MM.1S (cell line): ENCODE data around the gene SHD.

Experiments used
- DNase-seq: peaks from one replicate; pipeline ENCODE4 v3.0.0-alpha.2; 2015
- H2AFZ ChIP-seq: fragments of 300-600 bp; sonication (generic); 2 replicates; pipeline ENCODE4 v1.6.0; 2016; ENCODE audit warnings: antibody characterized with exemption, low read length
- H3F3A ChIP-seq: fragments of 300-600 bp; sonication (generic); 2 replicates; pipeline ENCODE4 v1.6.1; 2016; ENCODE audit warnings: mild to moderate bottlenecking, antibody characterized with exemption, low read length, moderate library complexity, mixed read lengths; ENCODE audit not compliant: insufficient read depth
- H3K27ac ChIP-seq: fragments of 300-600 bp; sonication (generic); 2 replicates; pipeline ENCODE4 v1.5.1; 2016; ENCODE audit warnings: mild to moderate bottlenecking, low read length
- H3K27me3 ChIP-seq: fragments of 300-600 bp; sonication (generic); replicated peaks from 2 replicates; pipeline ENCODE4 v1.6.0; 2016; ENCODE audit warnings: low read length; ENCODE audit not compliant: insufficient read depth
- H3K36me3 ChIP-seq: fragments of 300-600 bp; sonication (generic); replicated peaks from 2 replicates; pipeline ENCODE4 v1.6.1; 2016; ENCODE audit warnings: mild to moderate bottlenecking, low read length, mixed read lengths; ENCODE audit not compliant: insufficient read depth
- H3K4me1 ChIP-seq: fragments of 300-600 bp; sonication (generic); 2 replicates; pipeline ENCODE4 v1.6.1; 2016; ENCODE audit warnings: low read length, mixed read lengths
- H3K4me2 ChIP-seq: fragments of 300-600 bp; sonication (generic); 2 replicates; pipeline ENCODE4 v1.6.0; 2016; ENCODE audit warnings: low read depth, low read length
- H3K4me3 ChIP-seq: fragments of 300-600 bp; sonication (generic); 2 replicates; pipeline ENCODE4 v1.5.1; 2016; ENCODE audit warnings: low read length, mixed read lengths
- H3K79me2 ChIP-seq: fragments of 300-600 bp; sonication (generic); 2 replicates; pipeline ENCODE4 v1.6.1; 2016; ENCODE audit warnings: mixed run types, low read length, mixed read lengths
- H3K9ac ChIP-seq: fragments of 300-600 bp; sonication (generic); 2 replicates; pipeline ENCODE4 v1.6.1; 2016; ENCODE audit warnings: low read length, mixed read lengths
- H3K9me2 ChIP-seq: fragments of 300-600 bp; sonication (generic); replicated peaks from 2 replicates; pipeline ENCODE4 v1.6.1; 2016; ENCODE audit warnings: mild to moderate bottlenecking, low read length, mixed read lengths; ENCODE audit not compliant: insufficient read depth
- H3K9me3 ChIP-seq: fragments of 300-600 bp; sonication (generic); replicated peaks from 2 replicates; pipeline ENCODE4 v1.6.1; 2016; ENCODE audit warnings: mild to moderate bottlenecking, low read length, mixed read lengths; ENCODE audit not compliant: insufficient read depth
- H4K20me1 ChIP-seq: fragments of 300-600 bp; sonication (generic); 2 replicates; pipeline ENCODE4 v1.6.1; 2016; ENCODE audit warnings: mild to moderate bottlenecking, low read length, moderate library complexity, mixed read lengths; ENCODE audit not compliant: insufficient read depth
- EZH2 ChIP-seq: fragments of 300-600 bp; sonication (generic); optimal IDR thresholded peaks from 2 replicates; pipeline ENCODE3; 2017; ENCODE audit warnings: low read depth, mild to moderate bottlenecking, antibody characterized with exemption, low read length, mixed read lengths
- EZH2phosphoT487 ChIP-seq: fragments of 300-600 bp; sonication (generic); IDR thresholded peaks from 2 replicates; pipeline ENCODE4 v1.6.1; 2018; ENCODE audit warnings: antibody characterized with exemption, low read length
- TF ChIP-seq, protein P1 (sequence below): fragments of 300-600 bp; sonication (generic); IDR thresholded peaks from 2 replicates; pipeline ENCODE4 v1.5.1; 2016; ENCODE audit warnings: antibody characterized with exemption, low read length, mixed read lengths

The SHD gene

DNA sequence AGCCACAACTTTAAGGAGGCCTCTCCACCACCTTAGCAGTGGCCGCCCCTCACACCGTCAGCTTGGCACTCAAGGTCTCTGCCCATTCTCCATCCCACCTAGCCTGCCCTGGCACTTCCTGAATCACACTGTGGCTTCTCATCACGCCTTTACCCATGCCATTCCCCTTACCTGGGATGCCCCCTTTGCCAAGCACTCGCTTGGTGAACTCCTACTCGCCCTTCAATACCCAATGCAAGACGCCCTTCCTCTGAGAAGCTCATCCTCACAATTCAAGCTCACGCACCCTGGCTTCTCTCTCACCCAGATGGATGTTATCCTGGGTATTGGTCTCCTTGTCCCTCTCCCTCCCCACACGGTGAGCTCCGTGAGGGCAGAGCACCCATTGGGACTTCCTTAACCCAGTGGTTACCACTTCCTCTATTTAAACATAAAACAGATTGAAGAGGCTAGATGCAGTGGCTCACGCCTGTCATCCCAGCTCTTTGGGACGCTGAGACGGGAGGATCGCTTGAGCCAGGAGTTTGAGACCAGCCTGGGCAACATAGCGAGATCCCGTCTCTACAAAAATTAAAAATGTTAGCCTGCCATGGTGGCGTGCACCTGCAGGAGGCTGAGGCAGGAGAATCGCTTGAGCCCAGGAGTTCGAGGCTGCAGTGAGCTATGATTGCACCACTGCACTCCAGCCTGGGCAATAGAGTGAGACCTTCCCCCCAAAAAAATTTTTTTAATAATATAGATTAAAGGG is 12.6 kb upstream of the SHD start:
- Histone ChIP-seq H3K9me2 (no peaks in the 10 kb centered on the region), H3K27ac (no peak overlapping the region), H3K27me3 (no peaks in the 10 kb centered on the region), H3K9me3 (no peaks in the 10 kb centered on the region), H3K4me3 (no peak overlapping the region), H3F3A (no peaks in the 10 kb centered on the region), H3K4me1 (no peaks in the 10 kb centered on the region), H3K36me3 (peaks cover 5% of the 10 kb centered on the region; the same call in 1 of the 2 replicates), H3K79me2 (no peaks in the 10 kb centered on the region), H3K4me2 (no peak overlapping the region), H2AFZ (no peak overlapping the region), H4K20me1 (no peaks in the 10 kb centered on the region), H3K9ac (no peak overlapping the region)
- TF ChIP-seq, protein P1, sequence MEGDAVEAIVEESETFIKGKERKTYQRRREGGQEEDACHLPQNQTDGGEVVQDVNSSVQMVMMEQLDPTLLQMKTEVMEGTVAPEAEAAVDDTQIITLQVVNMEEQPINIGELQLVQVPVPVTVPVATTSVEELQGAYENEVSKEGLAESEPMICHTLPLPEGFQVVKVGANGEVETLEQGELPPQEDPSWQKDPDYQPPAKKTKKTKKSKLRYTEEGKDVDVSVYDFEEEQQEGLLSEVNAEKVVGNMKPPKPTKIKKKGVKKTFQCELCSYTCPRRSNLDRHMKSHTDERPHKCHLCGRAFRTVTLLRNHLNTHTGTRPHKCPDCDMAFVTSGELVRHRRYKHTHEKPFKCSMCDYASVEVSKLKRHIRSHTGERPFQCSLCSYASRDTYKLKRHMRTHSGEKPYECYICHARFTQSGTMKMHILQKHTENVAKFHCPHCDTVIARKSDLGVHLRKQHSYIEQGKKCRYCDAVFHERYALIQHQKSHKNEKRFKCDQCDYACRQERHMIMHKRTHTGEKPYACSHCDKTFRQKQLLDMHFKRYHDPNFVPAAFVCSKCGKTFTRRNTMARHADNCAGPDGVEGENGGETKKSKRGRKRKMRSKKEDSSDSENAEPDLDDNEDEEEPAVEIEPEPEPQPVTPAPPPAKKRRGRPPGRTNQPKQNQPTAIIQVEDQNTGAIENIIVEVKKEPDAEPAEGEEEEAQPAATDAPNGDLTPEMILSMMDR = no peak
- TF ChIP-seq EZH2 = no peak
- DNase-seq = no peak

DNA sequence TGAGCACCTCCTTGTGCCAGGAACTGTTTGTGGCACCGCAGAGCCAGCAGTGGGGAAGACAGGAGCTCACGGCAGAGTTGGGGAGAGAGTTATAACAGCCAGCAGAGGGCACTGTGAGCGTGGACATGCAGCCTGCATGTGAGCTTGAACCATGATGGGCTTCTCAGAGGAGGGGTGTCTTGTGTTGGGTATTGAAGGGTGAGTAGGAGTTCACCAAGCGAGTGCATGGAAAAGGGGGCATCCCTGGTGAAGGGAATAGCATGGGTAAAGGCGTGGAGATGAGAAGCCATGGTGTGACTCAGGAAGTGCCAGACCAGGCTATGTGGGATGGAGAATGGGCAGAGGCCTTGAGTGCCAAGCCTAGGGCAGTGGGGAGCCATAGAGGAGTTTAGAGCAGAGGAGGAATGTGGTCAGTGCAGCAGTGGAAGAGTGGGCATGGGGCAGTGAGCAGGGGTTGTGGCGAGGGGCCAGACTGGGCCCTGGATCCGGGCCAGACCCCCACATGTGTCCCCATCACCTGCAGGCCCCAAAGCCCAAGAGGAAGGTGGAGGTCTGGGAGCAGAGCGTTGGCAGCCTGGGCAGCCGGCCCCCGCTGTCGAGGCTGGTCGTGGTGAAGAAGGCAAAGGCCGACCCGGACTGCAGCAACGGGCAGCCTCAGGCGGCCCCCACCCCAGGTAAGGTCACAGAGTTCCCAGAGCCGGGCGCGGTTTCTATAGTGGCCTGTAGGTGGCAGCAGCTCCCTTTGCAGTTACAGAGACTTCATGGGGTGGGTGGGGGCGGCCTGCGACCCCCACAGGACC is 11.8 kb upstream of the SHD start:
- DNase-seq = peak; percentile 64
- H3K27ac ChIP-seq = no peak overlapping the region
- H4K20me1 ChIP-seq = no peaks in the 10 kb centered on the region
- no peaks in the 10 kb centered on the region for H3K79me2 ChIP-seq
- no peaks in the 10 kb centered on the region for H3K9me2 ChIP-seq
- no peaks in the 10 kb centered on the region for H3K9me3 ChIP-seq
- no peak overlapping the region for H3K9ac ChIP-seq
- H3K4me2 ChIP-seq = no peak overlapping the region
- H3K4me1 ChIP-seq = no peaks in the 10 kb centered on the region
- H3F3A ChIP-seq = no peaks in the 10 kb centered on the region
- H3K4me3 ChIP-seq = no peak overlapping the region
- H3K27me3 ChIP-seq = no peaks in the 10 kb centered on the region
- H3K36me3 ChIP-seq = 0 out of 2 replicates have a peak, but pooled peaks cover 5% of the 10 kb centered on the region
- no peak for TF ChIP-seq EZH2phosphoT487
- TF ChIP-seq, protein P1 = peak; percentile 78
- no peak for TF ChIP-seq EZH2
- H2AFZ ChIP-seq = no peak overlapping the region

DNA sequence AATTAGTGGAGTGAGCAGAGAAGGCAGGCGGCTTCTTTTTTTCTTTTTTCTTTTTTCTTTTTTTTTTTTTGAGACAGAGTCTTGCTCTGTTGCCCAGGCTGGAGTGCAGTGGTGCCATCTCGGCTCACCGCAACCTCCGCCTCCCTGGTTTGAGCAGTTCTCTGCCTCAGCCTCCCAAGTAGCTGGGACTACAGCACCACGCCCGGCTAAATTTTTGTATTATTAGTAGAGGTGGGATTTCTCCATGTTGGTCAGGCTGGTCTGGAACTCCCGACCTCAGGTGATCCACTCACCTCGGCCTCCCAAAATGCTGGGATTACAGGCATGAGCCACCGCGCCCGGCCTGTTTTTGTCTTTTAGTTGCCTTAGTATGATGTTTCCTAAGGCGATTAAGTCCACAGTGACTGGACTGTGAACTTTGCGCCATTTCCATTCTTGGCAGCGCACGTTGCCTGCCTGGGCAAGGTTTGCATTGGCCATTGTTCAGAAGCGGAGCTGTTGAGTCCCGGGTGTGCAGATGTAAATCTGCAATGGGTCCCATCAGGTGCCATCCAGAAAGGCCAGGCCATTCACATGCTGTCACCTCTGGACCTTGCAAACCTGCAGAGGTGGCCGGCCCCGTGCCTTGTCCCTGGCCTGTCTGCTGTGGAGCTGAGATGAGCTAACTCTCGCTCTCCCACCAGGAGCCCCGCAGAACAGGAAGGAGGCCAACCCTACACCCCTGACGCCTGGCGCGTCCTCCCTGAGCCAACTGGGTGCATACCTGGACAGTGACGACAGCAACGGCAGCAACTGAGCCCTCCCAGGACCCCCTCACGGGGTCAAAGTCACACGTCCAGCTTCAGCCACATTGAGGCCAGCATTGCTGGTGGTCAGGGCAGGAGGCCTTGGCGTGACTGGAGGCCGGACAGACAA is 10.9 kb upstream of the SHD start:
- TF ChIP-seq, protein P1 = no peak
- TF ChIP-seq EZH2 (no peak), EZH2phosphoT487 (no peak)
- Histone ChIP-seq H3K27ac (no peak overlapping the region), H3K79me2 (no peaks in the 10 kb centered on the region), H3F3A (no peaks in the 10 kb centered on the region), H3K9me3 (no peaks in the 10 kb centered on the region), H3K4me3 (no peak overlapping the region), H3K27me3 (no peaks in the 10 kb centered on the region), H3K36me3 (0 out of 2 replicates have a peak, but pooled peaks cover 5% of the 10 kb centered on the region), H3K9me2 (no peaks in the 10 kb centered on the region), H3K4me2 (no peak overlapping the region), H2AFZ (no peak overlapping the region), H3K4me1 (no peaks in the 10 kb centered on the region), H4K20me1 (no peaks in the 10 kb centered on the region), H3K9ac (no peak overlapping the region)
- no peak for DNase-seq
